HEK293 (cell line): Measurements from ENCODE around the gene SLC43A3.

ENCODE experiments used
- KLF16 ChIP-seq: fragments of 450-650 bp; formaldehyde crosslinking; IDR thresholded peaks from 2 replicates; pipeline ENCODE4 v1.5.1; 2017; ENCODE audit warnings: missing biosample characterization, missing genetic modification characterization
- TCF7L2 ChIP-seq: IDR thresholded peaks from 2 replicates; pipeline ENCODE4 v1.6.1; 2011; ENCODE audit warnings: low read depth, mild to moderate bottlenecking, inconsistent platforms, low read length, moderate library complexity, borderline replicate concordance
- ZBTB21 ChIP-seq: fragments of 450-650 bp; formaldehyde crosslinking; IDR thresholded peaks from 2 replicates; pipeline ENCODE4 v1.5.1; 2017; ENCODE audit warnings: missing biosample characterization, missing genetic modification characterization
- ZNF184 ChIP-seq: fragments of 450-650 bp; IDR thresholded peaks from 2 replicates; pipeline ENCODE4 v1.5.1; 2018; ENCODE audit warnings: missing biosample characterization, mild to moderate bottlenecking, missing genetic modification characterization
- ZNF274 ChIP-seq, 2 experiments: fragments of 200-500 bp in 1 of 2; fragments of 450-650 bp in 1 of 2; sonication (Bioruptor generic) in 1 of 2; formaldehyde crosslinking in 1 of 2; IDR thresholded peaks; 2 replicates each; pipeline versions ENCODE4 v1.5.1 to v1.6.1; 2014 to 2016; ENCODE audit warnings: borderline replicate concordance in 1 of 2, inconsistent platforms in 1 of 2, low read length in 1 of 2, missing biosample characterization in 1 of 2, missing genetic modification characterization in 1 of 2
- ZNF416 ChIP-seq: fragments of 450-650 bp; formaldehyde crosslinking; IDR thresholded peaks from 2 replicates; pipeline ENCODE4 v1.5.1; 2016; ENCODE audit warnings: missing biosample characterization, missing genetic modification characterization
- ZNF558 ChIP-seq: fragments of 450-650 bp; formaldehyde crosslinking; IDR thresholded peaks from 2 replicates; pipeline ENCODE4 v1.5.1; 2016; ENCODE audit warnings: missing biosample characterization, missing genetic modification characterization
- ZNF660 ChIP-seq: fragments of 450-650 bp; IDR thresholded peaks from 2 replicates; pipeline ENCODE4 v1.5.1; 2018; ENCODE audit warnings: missing biosample characterization, mild to moderate bottlenecking, missing genetic modification characterization
- ZSCAN30 ChIP-seq: fragments of 450-650 bp; IDR thresholded peaks from 2 replicates; pipeline ENCODE4 v1.5.1; 2018; ENCODE audit warnings: missing biosample characterization, mild to moderate bottlenecking, missing genetic modification characterization, moderate library complexity
- TF ChIP-seq, protein P1 (sequence below): fragments of 450-650 bp; formaldehyde crosslinking; IDR thresholded peaks from 2 replicates; pipeline ENCODE4 v1.5.1; 2016; ENCODE audit warnings: missing biosample characterization, missing genetic modification characterization

DNA sequence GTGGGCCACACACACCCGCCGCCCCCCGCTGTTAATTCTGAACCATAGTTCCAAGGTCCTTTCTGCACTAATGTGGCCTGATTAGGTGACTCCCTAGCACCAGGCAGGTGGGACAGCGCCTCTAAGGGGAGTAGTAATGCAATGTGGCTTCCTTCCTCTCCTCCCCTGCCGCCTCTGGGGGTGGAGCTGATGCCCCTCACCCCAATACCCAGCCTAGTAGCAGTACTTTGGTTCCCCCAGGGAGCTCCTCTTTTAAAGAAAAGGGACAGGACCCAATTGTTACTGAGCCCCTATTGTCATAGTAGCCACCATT lies 47.8 kb upstream of the SLC43A3 start:
- TF ChIP-seq ZBTB21 (tag by site-specific recombination): no peak
- no peak for TF ChIP-seq ZNF274 (IDR thresholded peaks at IDR 0.05; ENCODE audit: low read length)
- no peak for TF ChIP-seq ZNF274 (tag by site-specific recombination; IDR thresholded peaks at IDR 0.05; ENCODE audit: borderline replicate concordance)
- TF ChIP-seq, protein P1, sequence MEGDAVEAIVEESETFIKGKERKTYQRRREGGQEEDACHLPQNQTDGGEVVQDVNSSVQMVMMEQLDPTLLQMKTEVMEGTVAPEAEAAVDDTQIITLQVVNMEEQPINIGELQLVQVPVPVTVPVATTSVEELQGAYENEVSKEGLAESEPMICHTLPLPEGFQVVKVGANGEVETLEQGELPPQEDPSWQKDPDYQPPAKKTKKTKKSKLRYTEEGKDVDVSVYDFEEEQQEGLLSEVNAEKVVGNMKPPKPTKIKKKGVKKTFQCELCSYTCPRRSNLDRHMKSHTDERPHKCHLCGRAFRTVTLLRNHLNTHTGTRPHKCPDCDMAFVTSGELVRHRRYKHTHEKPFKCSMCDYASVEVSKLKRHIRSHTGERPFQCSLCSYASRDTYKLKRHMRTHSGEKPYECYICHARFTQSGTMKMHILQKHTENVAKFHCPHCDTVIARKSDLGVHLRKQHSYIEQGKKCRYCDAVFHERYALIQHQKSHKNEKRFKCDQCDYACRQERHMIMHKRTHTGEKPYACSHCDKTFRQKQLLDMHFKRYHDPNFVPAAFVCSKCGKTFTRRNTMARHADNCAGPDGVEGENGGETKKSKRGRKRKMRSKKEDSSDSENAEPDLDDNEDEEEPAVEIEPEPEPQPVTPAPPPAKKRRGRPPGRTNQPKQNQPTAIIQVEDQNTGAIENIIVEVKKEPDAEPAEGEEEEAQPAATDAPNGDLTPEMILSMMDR: no peak
- TF ChIP-seq ZSCAN30 (tag by site-specific recombination): no peak
- no peak for TF ChIP-seq ZNF660 (tag by site-specific recombination)
- no peak for TF ChIP-seq ZNF184 (tag by site-specific recombination)
- no peak for TF ChIP-seq TCF7L2
- no peak for TF ChIP-seq ZNF558
- no peak for TF ChIP-seq ZNF416
- TF ChIP-seq KLF16 (tag by site-specific recombination): no peak
